Fibroblast of gingiva (primary cell): ENCODE results near the gene PRPF6.

Experiments
- DNase-seq: peaks from one replicate; pipeline ENCODE4 v3.0.0-alpha.2; 2011; ENCODE audit warnings: low read depth

Gene PRPF6

GRCh38 chr20:63980806-63981728 lies at the start of gene PRPF6:
PRPF6 (plus strand) TSS chr20:63981132; CDS start chr20:63981246, 114 bp downstream.
- peak; percentile 93 for DNase-seq

GRCh38 chr20:63931735-63932134 lies 49.2 kb upstream of the PRPF6 start:
- DNase-seq, result no peak

- no peak for DNase-seq
Measured at GRCh38 chr20:63932606-63933160, 48.2 kb upstream of the PRPF6 start.

- no peak for DNase-seq
Measured at GRCh38 chr20:63933646-63934045, 47.3 kb upstream of the PRPF6 start.

- DNase-seq, result no peak
Measured at GRCh38 chr20:63934271-63935068, 46.5 kb upstream of the PRPF6 start.

- no peak for DNase-seq
Measured at GRCh38 chr20:63935447-63935846, 45.5 kb upstream of the PRPF6 start.

GRCh38 chr20:63937596-63937995 lies 43.3 kb upstream of the PRPF6 start:
- peak; percentile 38 for DNase-seq

GRCh38 chr20:63939061-63939935 lies 41.6 kb upstream of the PRPF6 start:
- DNase-seq, result no peak

GRCh38 chr20:63940071-63940471 lies 40.9 kb upstream of the PRPF6 start:
- no peak for DNase-seq

- DNase-seq, result no peak
Measured at GRCh38 chr20:63940472-63941266, 40.3 kb upstream of the PRPF6 start.

GRCh38 chr20:63941282-63942081 lies 39.5 kb upstream of the PRPF6 start:
- DNase-seq, result no peak

- DNase-seq, result no peak
Measured at GRCh38 chr20:63942250-63942951, 38.5 kb upstream of the PRPF6 start.

GRCh38 chr20:63942969-63943807 lies 37.7 kb upstream of the PRPF6 start:
- DNase-seq, result no peak

GRCh38 chr20:63943808-63944077 lies 37.2 kb upstream of the PRPF6 start:
- DNase-seq, result no peak

- no peak for DNase-seq
Measured at GRCh38 chr20:63944078-63944941, 36.6 kb upstream of the PRPF6 start.

- DNase-seq, result no peak
Measured at GRCh38 chr20:63945031-63945658, 35.8 kb upstream of the PRPF6 start.
